OCI-LY7 (cell line): ENCODE measurements around the gene ST6GALNAC5. TPM values are rescaled to one million over a fixed set of nuclear protein-coding genes. Genes with fewer than 3 reads are reported as not detected.

ENCODE experiments used
- BruUV-seq: library from RNA; stranded (reverse); fragments of 400-500 nt; replicated peaks from 2 replicates; lab custom pipeline; 2021; lab: Mats Ljungman, UMichigan
- CTCF ChIA-PET: fragments of 300-600 bp; sonication (Branson Sonifier 250); formaldehyde crosslinking; loops from one replicate; lab custom pipeline; 2022; ENCODE audit warnings: antibody characterized with exemption; ENCODE audit not compliant: unreplicated experiment; lab: Charles Lee
- POLR2A ChIA-PET: fragments of 300-600 bp; sonication (Branson Sonifier 250); formaldehyde crosslinking; loops from one replicate; lab custom pipeline; 2022; ENCODE audit warnings: antibody characterized with exemption; lab: Charles Lee
- DNase-seq: peaks from one replicate; pipeline ENCODE4 v3.0.0-alpha.2; 2015; ENCODE audit warnings: low spot score
- H2AFZ ChIP-seq: fragments of 200-600 bp; sonication (generic), shearing (Covaris generic); 2 replicates; pipeline ENCODE4 v1.6.1; 2014; ENCODE audit warnings: mild to moderate bottlenecking, antibody characterized with exemption, low read length, moderate library complexity
- H3K27ac ChIP-seq: fragments of 200-600 bp; sonication (generic); 2 replicates; pipeline ENCODE4 v1.5.1; 2014; ENCODE audit warnings: mixed run types, low read depth, mild to moderate bottlenecking, moderate library complexity, low read length, inconsistent platforms; ENCODE audit not compliant: poor library complexity, severe bottlenecking
- H3K36me3 ChIP-seq: fragments of 200-600 bp; sonication (generic); 2 replicates; pipeline ENCODE4 v1.6.1; 2014; ENCODE audit warnings: mild to moderate bottlenecking, antibody characterized with exemption, low read length, moderate library complexity, mixed read lengths; ENCODE audit not compliant: insufficient read depth
- H3K4me1 ChIP-seq: fragments of 200-600 bp; sonication (generic); 2 replicates; pipeline ENCODE4 v1.5.1; 2014; ENCODE audit warnings: mild to moderate bottlenecking, low read length; ENCODE audit not compliant: insufficient read depth, poor library complexity, severe bottlenecking
- H3K4me2 ChIP-seq: fragments of 200-600 bp; sonication (generic); 2 replicates; pipeline ENCODE4 v1.6.1; 2014; ENCODE audit warnings: mild to moderate bottlenecking, low read length
- H3K4me3 ChIP-seq: fragments of 200-600 bp; sonication (generic); 2 replicates; pipeline ENCODE4 v1.5.1; 2014; ENCODE audit warnings: mild to moderate bottlenecking, low read depth, low read length; ENCODE audit not compliant: poor library complexity, severe bottlenecking
- H3K79me2 ChIP-seq: fragments of 200-600 bp; sonication (generic); 2 replicates; pipeline ENCODE4 v1.6.1; 2016; ENCODE audit warnings: low read depth, mild to moderate bottlenecking, low read length, moderate library complexity, mixed read lengths; ENCODE audit not compliant: insufficient read depth
- H3K9me2 ChIP-seq: fragments of 200-600 bp; sonication (generic); 2 replicates; pipeline ENCODE4 v1.6.1; 2016; ENCODE audit warnings: mild to moderate bottlenecking, low read length, mixed read lengths; ENCODE audit not compliant: insufficient read depth
- H3K9me3 ChIP-seq: fragments of 200-600 bp; sonication (generic); 2 replicates; pipeline ENCODE4 v1.6.1; 2014; ENCODE audit warnings: mild to moderate bottlenecking, mixed run types, low read length, mixed read lengths
- H4K20me1 ChIP-seq: fragments of 200-600 bp; sonication (generic); 2 replicates; pipeline ENCODE4 v1.6.1; 2014; ENCODE audit warnings: mild to moderate bottlenecking, antibody characterized with exemption, low read length, moderate library complexity, mixed read lengths; ENCODE audit not compliant: insufficient read depth
- CTCF ChIP-seq: fragments of 200-600 bp; sonication (generic); conservative IDR thresholded peaks from 2 replicates; pipeline ENCODE4 v1.5.1; 2014; ENCODE audit warnings: mild to moderate bottlenecking, antibody characterized with exemption, low read length, moderate library complexity, mixed read lengths
- EZH2phosphoT487 ChIP-seq: fragments of 200-600 bp; sonication (generic); IDR thresholded peaks from 2 replicates; pipeline ENCODE4 v1.6.1; 2018; ENCODE audit warnings: low read depth, borderline replicate concordance, mild to moderate bottlenecking, mixed run types, antibody characterized with exemption, low read length, moderate library complexity, mixed read lengths
- intact Hi-C: fragments of 100-400 bp; cut with micrococcal nuclease; formaldehyde crosslinking; loops from one replicate; pipeline ENCODE4 v1.10.0; 2022; ENCODE audit not compliant: unreplicated experiment
- total RNA-seq, 2 experiments: library from RNA; depleted of rRNA in 1 of 2; stranded (reverse); fragments of >200 nt in 1 of 2; shearing (Covaris generic) in 1 of 2; gene quantifications; 2 replicates each; pipeline ENCODE4 v1.2.3, GENCODE V29; 2014 to 2022

Gene ST6GALNAC5
- total RNA-seq, 2 experiments from 2014 or later, result not detected

GRCh38 chr1:77100875-77101274 lies 233.6 kb downstream of the ST6GALNAC5 start:
- H3K9me3 ChIP-seq, result no peaks in the 10 kb centered on the region
- H3K27ac ChIP-seq, result no peak overlapping the region
- H3K79me2 ChIP-seq, result no peaks in the 10 kb centered on the region
- TF ChIP-seq CTCF (no peak), EZH2phosphoT487 (no peak)
- no peak overlapping the region for H3K4me2 ChIP-seq
- CTCF ChIA-PET, result no interaction called here
- H3K4me3 ChIP-seq, result no peak overlapping the region
- no peaks in the 10 kb centered on the region for H3K4me1 ChIP-seq
- H4K20me1 ChIP-seq, result no peaks in the 10 kb centered on the region
- H2AFZ ChIP-seq, result no peak overlapping the region
- BruUV-seq, result no TSS peak
- POLR2A ChIA-PET, result no interaction called here
- DNase-seq, result no peak
- intact Hi-C loops, result no loop called here
- no peaks in the 10 kb centered on the region for H3K9me2 ChIP-seq
- no peaks in the 10 kb centered on the region for H3K36me3 ChIP-seq

- CTCF ChIA-PET, result no interaction called here
- no TSS peak for BruUV-seq
Observed at GRCh38 chr1:77103486-77103885, 236.2 kb downstream of the ST6GALNAC5 start.

More at GRCh38 chr1:77103486-77103885, 236.2 kb downstream of the ST6GALNAC5 start:
- Histone ChIP-seq H3K9me2 (no peaks in the 10 kb centered on the region), H3K4me1 (no peaks in the 10 kb centered on the region), H3K4me3 (no peak overlapping the region), H4K20me1 (no peaks in the 10 kb centered on the region), H3K4me2 (no peak overlapping the region), H3K27ac (no peak overlapping the region), H2AFZ (no peak overlapping the region), H3K36me3 (no peaks in the 10 kb centered on the region), H3K79me2 (no peaks in the 10 kb centered on the region), H3K9me3 (no peaks in the 10 kb centered on the region)
- TF ChIP-seq EZH2phosphoT487 (no peak), CTCF (no peak)
- DNase-seq, result no peak
- intact Hi-C loops, result no loop called here
- POLR2A ChIA-PET, result interaction anchor here (0.6 to 0.7 kb wide), 2 partner anchors 26 to 211 kb away, joined by 3 to 7 read pairs; no protein-coding TSS in a partner anchor
